ENCODE data around the gene PACRG. TPM values are rescaled to one million over a fixed set of nuclear protein-coding genes. Genes with fewer than 3 reads are reported as not detected.
"Not testable (repeated sequence)": the region's sequence is repeated elsewhere in the genome, so short reads cannot be mapped to it uniquely, and the experiment has no call there.

PACRG gene
- 1 to 10 TPM in 1 of 4 donors, under 1 TPM in 3; 0.29 to 1.6 (median 0.61) TPM for total RNA-seq

DNA sequence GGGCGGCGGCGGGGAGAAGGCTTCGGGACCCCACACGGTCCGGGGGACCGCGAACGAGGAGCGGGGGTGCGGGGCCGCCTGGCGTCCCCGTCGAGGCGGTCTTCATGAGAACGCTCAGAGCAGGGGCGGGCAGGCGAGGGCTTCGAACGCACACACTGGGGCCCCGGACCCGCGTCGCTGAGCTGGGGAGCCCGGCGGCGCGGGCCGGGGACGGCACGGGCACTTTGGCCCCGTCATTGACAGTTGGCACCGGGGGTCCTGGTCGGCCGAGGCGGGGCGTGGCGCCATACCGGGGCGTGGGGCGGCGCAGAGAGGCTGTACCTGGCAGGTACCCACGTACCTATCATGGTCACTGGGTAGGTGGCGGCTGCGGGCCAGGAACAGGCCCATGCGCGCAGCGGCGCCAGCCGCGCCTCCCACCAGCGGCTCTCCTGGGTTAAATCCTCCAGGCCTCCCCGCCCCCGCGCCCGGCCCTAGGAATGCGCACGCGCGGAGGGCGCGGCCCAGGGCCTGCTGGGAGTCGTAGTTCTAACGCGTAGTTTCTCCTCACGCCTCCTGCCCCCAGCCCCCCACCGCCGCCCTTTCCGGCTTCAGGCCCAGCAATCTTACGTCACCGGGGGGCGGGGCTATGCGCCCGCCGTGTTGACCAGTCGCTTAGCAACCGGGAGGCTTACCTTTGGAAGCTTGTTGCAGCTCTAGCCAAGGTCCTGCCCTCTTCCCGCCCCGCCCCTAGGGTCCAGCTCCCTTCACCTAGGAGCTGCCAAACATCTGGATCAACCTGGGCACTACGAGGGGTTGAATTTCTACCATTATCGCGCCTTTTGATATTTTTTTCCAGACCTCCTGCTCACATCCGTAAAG lies at the start of gene PACRG, which contains the start of gene PRKN:
Gene PACRG, plus strand, starts transcription at position 653 of the 861 bp plus-strand sequence.
Gene PRKN, minus strand, starts transcription at position 445 of the 861 bp plus-strand sequence.
- in situ Hi-C loops (cut with MboI; ENCODE audit: low sequenced_read_pairs in 4 of 4), result loop anchor here in 2 of 4 donors (25.0 kb wide), 1 partner anchor 1315 kb away; no protein-coding TSS in a partner anchor

GRCh38 chr6:162678896-162679295 lies 48.9 kb upstream of the PACRG start:
- H3K36me3 ChIP-seq; in situ Hi-C loops (cut with MboI; ENCODE audit: low sequenced_read_pairs in 4 of 4); DNase-seq; H3K4me3 ChIP-seq; H3K9me3 ChIP-seq; H3K27ac ChIP-seq; ATAC-seq; H3K27me3 ChIP-seq; H3K4me1 ChIP-seq; intact Hi-C loops (cut with DNase I; ENCODE audit: low total_unique reads): not testable (repeated sequence)

More for the DNA sequence above, at the start of gene PACRG, which contains the start of gene PRKN:
- Histone ChIP-seq H3K4me3 (peak within 1 kb of the TSS; percentile 74 to 98 (median 82)), H3K9me3 (no peaks in the 10 kb centered on the region), H3K4me1 (peaks cover 14% of the 10 kb centered on the region in 2 donors), H3K36me3 (no peaks in the 10 kb centered on the region), H3K27ac (peak within 1 kb of the TSS; percentile 92 to 97 (median 94)), H3K27me3 (no peaks in the 10 kb centered on the region)
- intact Hi-C loops (cut with DNase I; ENCODE audit: low total_unique reads), result loop anchor here (5.0 to 10.0 kb wide), 5 partner anchors 263 to 1085 kb away; partner anchors contain the start of gene QKI
- ATAC-seq (peak; percentile 95 to 96), DNase-seq (peak; percentile 95 to 99)
- TF ChIP-seq CTCF (IDR thresholded peaks at IDR 0.05 in 4 of 5, conservative IDR thresholded peaks at IDR 0.05 in 1 of 5) (no peak), POLR2A (IDR thresholded peaks at IDR 0.05) (peak; percentile 92 to 96)

DNA sequence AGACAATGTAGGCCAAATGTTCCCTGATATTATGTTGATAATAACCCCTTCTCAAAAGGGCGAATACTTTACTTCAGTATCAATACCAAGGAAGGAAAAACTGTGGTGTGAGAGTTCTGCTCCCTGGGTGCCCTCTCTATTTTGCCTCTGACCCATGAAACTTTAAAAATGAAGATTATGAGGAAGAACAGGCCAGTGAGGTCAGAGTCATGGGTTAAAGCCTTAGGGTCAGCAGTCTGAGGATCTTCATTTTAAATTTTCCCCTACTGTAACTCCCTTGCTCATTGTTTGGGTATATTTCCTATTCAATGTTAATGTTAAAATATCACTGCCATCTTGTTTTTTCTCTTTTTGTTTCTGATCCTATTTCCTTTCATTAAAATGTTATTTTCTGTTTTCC lies 48.1 kb upstream of the PACRG start:
- intact Hi-C loops (cut with DNase I; ENCODE audit: low total_unique reads), result no loop called here
- ATAC-seq, result no peak

GRCh38 chr6:162680367-162680766 lies 47.4 kb upstream of the PACRG start:
- H3K4me3 ChIP-seq, result no peak overlapping the region
- peaks cover 0 to 5% of the 10 kb centered on the region in 2 donors for H3K4me1 ChIP-seq
- no peaks in the 10 kb centered on the region for H3K9me3 ChIP-seq
- in situ Hi-C loops (cut with MboI; ENCODE audit: low sequenced_read_pairs in 4 of 4), result no loop called here
- no peak for DNase-seq
- intact Hi-C loops (cut with DNase I; ENCODE audit: low total_unique reads), result no loop called here
- no peaks in the 10 kb centered on the region for H3K36me3 ChIP-seq
- ATAC-seq, result no peak
- TF ChIP-seq CTCF (IDR thresholded peaks at IDR 0.05 in 4 of 5, conservative IDR thresholded peaks at IDR 0.05 in 1 of 5) (no peak), POLR2A (IDR thresholded peaks at IDR 0.05) (no peak)
- no peaks in the 10 kb centered on the region for H3K27me3 ChIP-seq
- no peak overlapping the region for H3K27ac ChIP-seq

More for the DNA sequence above, 48.1 kb upstream of the PACRG start:
- Histone ChIP-seq H3K4me1 (peaks cover 0 to 5% of the 10 kb centered on the region in 2 donors), H3K27me3 (no peaks in the 10 kb centered on the region), H3K9me3 (no peaks in the 10 kb centered on the region), H3K4me3 (no peak overlapping the region), H3K36me3 (no peaks in the 10 kb centered on the region), H3K27ac (no peak overlapping the region)
- in situ Hi-C loops (cut with MboI; ENCODE audit: low sequenced_read_pairs in 4 of 4), result no loop called here
- no peak for TF ChIP-seq CTCF (IDR thresholded peaks at IDR 0.05 in 4 of 5, conservative IDR thresholded peaks at IDR 0.05 in 1 of 5)
- TF ChIP-seq POLR2A (IDR thresholded peaks at IDR 0.05), result no peak
- DNase-seq, result no peak

- TF ChIP-seq POLR2A (IDR thresholded peaks at IDR 0.05) (no peak), CTCF (IDR thresholded peaks at IDR 0.05 in 4 of 5, conservative IDR thresholded peaks at IDR 0.05 in 1 of 5) (no peak)
- Histone ChIP-seq H3K4me3 (no peak overlapping the region), H3K9me3 (no peaks in the 10 kb centered on the region), H3K4me1 (peaks cover 0 to 5% of the 10 kb centered on the region in 2 donors), H3K27ac (no peak overlapping the region), H3K36me3 (no peaks in the 10 kb centered on the region), H3K27me3 (no peaks in the 10 kb centered on the region)
- no peak for ATAC-seq
- intact Hi-C loops (cut with DNase I; ENCODE audit: low total_unique reads), result no loop called here
- DNase-seq, result no peak
- in situ Hi-C loops (cut with MboI; ENCODE audit: low sequenced_read_pairs in 4 of 4), result no loop called here
These were observed 46.9 kb upstream of the PACRG start for GRCh38 chr6:162680871-162681270.

Data from gastrocnemius medialis (tissue), 4 donors.